Caco-2 (cell line): ENCODE measurements around the gene HIPK2. TPM values are rescaled to one million over a fixed set of nuclear protein-coding genes. Genes with fewer than 3 reads are reported as not detected.
A peak's percentile ranks its signal among the peaks of the same experiment; 100 is the strongest.
"Not testable (repeated sequence)": the region's sequence is repeated elsewhere in the genome, so short reads cannot be mapped to it uniquely, and the experiment has no call there.

Experiments used
- BruUV-seq: library from RNA; stranded (reverse); fragments of 400-500 nt; replicated peaks from 2 replicates; lab custom pipeline; 2021; lab: Mats Ljungman, UMichigan
- CTCF ChIA-PET: fragments of 300-600 bp; sonication (Branson Sonifier 250); formaldehyde crosslinking; loops from one replicate; lab custom pipeline; 2022; ENCODE audit warnings: antibody characterized with exemption; lab: Charles Lee
- POLR2A ChIA-PET: fragments of 300-600 bp; sonication (Branson Sonifier 250); formaldehyde crosslinking; loops from one replicate; lab custom pipeline; 2022; ENCODE audit warnings: antibody characterized with exemption; lab: Charles Lee
- DNase-seq, 2 experiments: peaks; one replicate each; pipeline versions ENCODE4 v3.0.0 to v3.0.0-alpha.2; 2020 to 2022
- H3K27me3 ChIP-seq: replicated peaks from 2 replicates; pipeline ENCODE4 v1.6.0; 2011; ENCODE audit warnings: low read length; ENCODE audit not compliant: control insufficient read depth, insufficient read depth
- H3K36me3 ChIP-seq: 2 replicates; pipeline ENCODE4 v1.5.1; 2011; ENCODE audit warnings: low read length; ENCODE audit not compliant: control insufficient read depth, insufficient read depth
- H3K4me1 ChIP-seq: fragments of 250-450 bp; sonication (Bioruptor Pico); 2 replicates; pipeline ENCODE4 v1.5.1; 2020; ENCODE audit warnings: mild to moderate bottlenecking
- H3K4me3 ChIP-seq: 2 replicates; pipeline ENCODE4 v1.5.1; 2011; ENCODE audit warnings: low read depth, mild to moderate bottlenecking, control low read depth, low read length
- H3K9me3 ChIP-seq: fragments of 250-450 bp; sonication (Bioruptor Pico); 2 replicates; pipeline ENCODE4 v1.5.1; 2020; ENCODE audit warnings: mild to moderate bottlenecking, moderate library complexity
- H3K27ac Mint-ChIP-seq: one replicate; pipeline ENCODE4 v1.8.0; 2022; ENCODE audit warnings: mixed read lengths; ENCODE audit not compliant: unreplicated experiment
- H3K27me3 Mint-ChIP-seq: one replicate; pipeline ENCODE4 v1.8.0; 2022; ENCODE audit warnings: mixed read lengths; ENCODE audit not compliant: insufficient read depth, unreplicated experiment
- H3K36me3 Mint-ChIP-seq: one replicate; pipeline ENCODE4 v1.8.0; 2022; ENCODE audit warnings: mild to moderate bottlenecking, mixed read lengths; ENCODE audit not compliant: insufficient read depth, unreplicated experiment
- H3K4me1 Mint-ChIP-seq: one replicate; pipeline ENCODE4 v1.8.0; 2022; ENCODE audit warnings: low read depth, mixed read lengths; ENCODE audit not compliant: unreplicated experiment
- H3K4me3 Mint-ChIP-seq: one replicate; pipeline ENCODE4 v1.8.0; 2022; ENCODE audit warnings: mild to moderate bottlenecking, moderate library complexity, mixed read lengths; ENCODE audit not compliant: unreplicated experiment
- H3K9me3 Mint-ChIP-seq: one replicate; pipeline ENCODE4 v1.8.0; 2022; ENCODE audit warnings: mixed read lengths; ENCODE audit not compliant: unreplicated experiment
- intact Hi-C: fragments of 100-400 bp; cut with micrococcal nuclease; formaldehyde crosslinking; loops from one replicate; pipeline ENCODE4 v1.10.0; 2022; ENCODE audit not compliant: unreplicated experiment
- total RNA-seq: library from RNA; stranded (reverse); gene quantifications from 2 replicates; pipeline ENCODE4 v1.2.3, GENCODE V29; 2022
- TF ChIP-seq, protein P1 (sequence below), 2 experiments: fragments of 200-600 bp in 1 of 2; IDR thresholded peaks; 1 replicate in 1 of 2; 2 replicates in 1 of 2; pipeline versions ENCODE4 v1.5.1 to v1.8.0; 2011 to 2022; ENCODE audit warnings: antibody characterized with exemption in 1 of 2, control low read depth in 1 of 2, inconsistent platforms in 1 of 2, low read depth in 1 of 2, low read length in 1 of 2, mild to moderate bottlenecking in 1 of 2, moderate library complexity in 1 of 2; ENCODE audit not compliant: insufficient read depth in 1 of 2, severe bottlenecking in 1 of 2, unreplicated experiment in 1 of 2

Gene HIPK2
- total RNA-seq, 1 experiment from 2014 or later: 42.8 TPM

GRCh38 chr7:139673762-139674161 lies 104.0 kb downstream of the HIPK2 start:
- ChIA-PET POLR2A (no interaction called here), CTCF (interaction anchor here (0.6 to 2.1 kb wide), 2 partner anchors 28 to 1138 kb away, joined by 4 read pairs; no protein-coding TSS in a partner anchor)
- intact Hi-C loops: no loop called here
- H3K9me3 ChIP-seq: no peaks in the 10 kb centered on the region
- no peaks in the 10 kb centered on the region for H3K36me3 ChIP-seq
- no peak overlapping the region for H3K4me3 ChIP-seq
- Mint-ChIP-seq H3K36me3 (peaks cover 19% of the 10 kb centered on the region), H3K4me3 (no peak overlapping the region), H3K27me3 (no peaks in the 10 kb centered on the region), H3K9me3 (no peaks in the 10 kb centered on the region), H3K27ac (no peak overlapping the region), H3K4me1 (peaks cover 26% of the 10 kb centered on the region)
- peaks cover 21% of the 10 kb centered on the region for H3K4me1 ChIP-seq
- TF ChIP-seq, protein P1, sequence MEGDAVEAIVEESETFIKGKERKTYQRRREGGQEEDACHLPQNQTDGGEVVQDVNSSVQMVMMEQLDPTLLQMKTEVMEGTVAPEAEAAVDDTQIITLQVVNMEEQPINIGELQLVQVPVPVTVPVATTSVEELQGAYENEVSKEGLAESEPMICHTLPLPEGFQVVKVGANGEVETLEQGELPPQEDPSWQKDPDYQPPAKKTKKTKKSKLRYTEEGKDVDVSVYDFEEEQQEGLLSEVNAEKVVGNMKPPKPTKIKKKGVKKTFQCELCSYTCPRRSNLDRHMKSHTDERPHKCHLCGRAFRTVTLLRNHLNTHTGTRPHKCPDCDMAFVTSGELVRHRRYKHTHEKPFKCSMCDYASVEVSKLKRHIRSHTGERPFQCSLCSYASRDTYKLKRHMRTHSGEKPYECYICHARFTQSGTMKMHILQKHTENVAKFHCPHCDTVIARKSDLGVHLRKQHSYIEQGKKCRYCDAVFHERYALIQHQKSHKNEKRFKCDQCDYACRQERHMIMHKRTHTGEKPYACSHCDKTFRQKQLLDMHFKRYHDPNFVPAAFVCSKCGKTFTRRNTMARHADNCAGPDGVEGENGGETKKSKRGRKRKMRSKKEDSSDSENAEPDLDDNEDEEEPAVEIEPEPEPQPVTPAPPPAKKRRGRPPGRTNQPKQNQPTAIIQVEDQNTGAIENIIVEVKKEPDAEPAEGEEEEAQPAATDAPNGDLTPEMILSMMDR (IDR thresholded peaks at IDR 0.05; ENCODE audit: insufficient read depth in 1 of 2, low read depth in 1 of 2, low read length in 1 of 2, severe bottlenecking in 1 of 2, unreplicated experiment in 1 of 2): no peak
- H3K27me3 ChIP-seq: no peaks in the 10 kb centered on the region
- BruUV-seq: no TSS peak
- DNase-seq: no peak

DNA sequence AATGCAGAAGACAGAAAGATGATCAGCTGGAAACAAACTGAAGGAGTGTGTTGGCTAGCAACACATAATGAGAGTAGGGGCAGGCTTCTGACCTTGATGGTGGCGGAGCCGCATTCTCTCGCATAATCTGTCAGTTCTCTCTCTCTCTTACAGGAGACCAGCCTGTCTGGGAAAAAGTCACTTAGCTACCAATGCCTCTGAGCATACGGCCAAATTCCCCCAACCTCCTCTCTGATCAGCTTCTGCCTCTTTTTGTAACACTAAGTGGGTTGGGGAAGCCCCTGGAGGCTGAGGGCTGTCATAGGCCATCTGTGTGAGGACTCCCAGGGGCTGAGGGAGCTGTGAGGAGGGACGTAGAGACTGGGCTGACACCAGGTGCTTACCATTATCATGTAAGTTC lies 104.6 kb downstream of the HIPK2 start:
- Histone ChIP-seq H3K36me3 (no peaks in the 10 kb centered on the region), H3K9me3 (no peaks in the 10 kb centered on the region), H3K4me1 (peaks cover 16% of the 10 kb centered on the region), H3K27me3 (no peaks in the 10 kb centered on the region), H3K4me3 (no peak overlapping the region)
- TF ChIP-seq, protein P1 (IDR thresholded peaks at IDR 0.05; ENCODE audit: insufficient read depth in 1 of 2, low read depth in 1 of 2, low read length in 1 of 2, severe bottlenecking in 1 of 2, unreplicated experiment in 1 of 2): no peak
- DNase-seq: no peak
- H3K27ac Mint-ChIP-seq: peak overlapping the region; percentile 39
- POLR2A ChIA-PET: no interaction called here
- no peaks in the 10 kb centered on the region for H3K27me3 Mint-ChIP-seq
- H3K9me3 Mint-ChIP-seq: no peaks in the 10 kb centered on the region
- CTCF ChIA-PET: interaction anchor here (2.1 kb wide), 1 partner anchor 27 kb away, joined by 4 read pairs; no protein-coding TSS in a partner anchor
- BruUV-seq: no TSS peak
- peaks cover 24% of the 10 kb centered on the region for H3K4me1 Mint-ChIP-seq
- intact Hi-C loops: no loop called here
- H3K4me3 Mint-ChIP-seq: no peak overlapping the region
- peaks cover 19% of the 10 kb centered on the region for H3K36me3 Mint-ChIP-seq

DNA sequence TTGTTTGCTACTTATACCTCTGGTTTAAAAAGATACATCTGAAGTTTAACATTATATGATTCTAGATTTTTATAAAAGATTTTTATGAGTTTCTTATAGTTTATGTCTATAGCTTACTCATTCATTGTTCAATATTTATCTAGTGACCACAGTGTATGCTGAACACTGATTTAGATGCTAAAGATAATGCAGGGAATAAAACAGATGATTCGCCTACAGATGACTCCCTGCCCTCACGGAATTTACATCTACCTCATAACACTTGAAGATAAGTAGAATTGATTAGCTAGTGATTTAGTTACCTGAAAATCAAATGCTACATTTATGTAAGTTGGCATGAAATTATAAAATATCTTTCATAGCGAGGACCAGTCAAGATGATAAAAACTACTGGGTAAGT lies 105.8 kb downstream of the HIPK2 start:
- no peak overlapping the region for H3K4me3 Mint-ChIP-seq
- ChIA-PET CTCF (no interaction called here), POLR2A (no interaction called here)
- no peaks in the 10 kb centered on the region for H3K27me3 Mint-ChIP-seq
- no peaks in the 10 kb centered on the region for H3K27me3 ChIP-seq
- H3K9me3 ChIP-seq: no peaks in the 10 kb centered on the region
- intact Hi-C loops: no loop called here
- H3K4me3 ChIP-seq: no peak overlapping the region
- TF ChIP-seq, protein P1 (IDR thresholded peaks at IDR 0.05; ENCODE audit: insufficient read depth in 1 of 2, low read depth in 1 of 2, low read length in 1 of 2, severe bottlenecking in 1 of 2, unreplicated experiment in 1 of 2): no peak
- peaks cover 8% of the 10 kb centered on the region for H3K4me1 ChIP-seq
- H3K27ac Mint-ChIP-seq: no peak overlapping the region
- H3K9me3 Mint-ChIP-seq: no peaks in the 10 kb centered on the region
- peaks cover 24% of the 10 kb centered on the region for H3K4me1 Mint-ChIP-seq
- DNase-seq: no peak
- no TSS peak for BruUV-seq
- no peaks in the 10 kb centered on the region for H3K36me3 ChIP-seq
- peaks cover 19% of the 10 kb centered on the region for H3K36me3 Mint-ChIP-seq

- peaks cover 16% of the 10 kb centered on the region for H3K36me3 Mint-ChIP-seq
- H3K4me3 ChIP-seq, H3K27me3 ChIP-seq, H3K36me3 ChIP-seq, H3K9me3 Mint-ChIP-seq, H3K4me3 Mint-ChIP-seq, H3K27ac Mint-ChIP-seq, BruUV-seq, DNase-seq, H3K9me3 ChIP-seq, intact Hi-C loops, H3K4me1 ChIP-seq, POLR2A ChIA-PET, H3K27me3 Mint-ChIP-seq, CTCF ChIA-PET: not testable (repeated sequence)
- peaks cover 17% of the 10 kb centered on the region for H3K4me1 Mint-ChIP-seq
Observed at GRCh38 chr7:139670662-139671061, 107.1 kb downstream of the HIPK2 start.
